SK-N-SH (cell line): ENCODE measurements around the gene CDH20. TPM values are rescaled to one million over a fixed set of nuclear protein-coding genes. Genes with fewer than 3 reads are reported as not detected.

Source experiments
- CTCF ChIA-PET: fragments of 300-600, 350-600 bp; formaldehyde crosslinking; extraction: SDS; loops from one replicate; lab custom pipeline; 2021; lab: Yijun Ruan, JAX
- POLR2A ChIA-PET: fragments of 350-600 bp; sonication (Branson Sonifier 250); formaldehyde crosslinking; extraction: SDS; loops from one replicate; lab custom pipeline; 2020; ENCODE audit warnings: antibody characterized with exemption, inconsistent platforms; lab: Yijun Ruan, JAX
- DNase-seq: peaks from one replicate; pipeline ENCODE4 v3.0.0; 2012
- H2AFZ ChIP-seq: fragments of 200-600 bp; sonication (generic); 2 replicates; pipeline ENCODE4 v1.8.1; 2016; ENCODE audit warnings: antibody characterized with exemption, mild to moderate bottlenecking, low read depth
- H3F3A ChIP-seq: fragments of 200-600 bp; sonication (generic); replicated peaks from 2 replicates; pipeline ENCODE3; 2016; ENCODE audit warnings: antibody characterized with exemption, mild to moderate bottlenecking; ENCODE audit not compliant: insufficient read depth
- H3K27ac ChIP-seq, 2 experiments: fragments of 200-500 bp in 1 of 2; fragments of 200-600 bp in 1 of 2; sonication (Bioruptor generic) in 1 of 2; sonication (generic), shearing (Covaris generic) in 1 of 2; 2 replicates each; pipeline versions ENCODE4 v1.5.1 to v1.6.1; 2014 to 2016; ENCODE audit warnings: low read depth in 2 of 2, inconsistent platforms in 1 of 2, low read length in 1 of 2, mild to moderate bottlenecking in 1 of 2, mixed read lengths in 1 of 2
- H3K27me3 ChIP-seq: fragments of 200-600 bp; sonication (generic), shearing (Covaris generic); 2 replicates; pipeline ENCODE4 v1.6.1; 2016; ENCODE audit warnings: mixed run types; ENCODE audit not compliant: insufficient read depth
- H3K36me3 ChIP-seq, 2 experiments: fragments of 200-500 bp in 1 of 2; fragments of 200-600 bp in 1 of 2; sonication (Bioruptor generic) in 1 of 2; sonication (generic) in 1 of 2; replicated peaks in 1 of 2; 2 replicates each; pipeline versions ENCODE3 to v1.5.1; 2014 to 2016; ENCODE audit warnings: low read length in 1 of 2, mild to moderate bottlenecking in 1 of 2; ENCODE audit not compliant: insufficient read depth in 2 of 2, control insufficient read depth in 1 of 2
- H3K4me1 ChIP-seq, 2 experiments: fragments of 200-500 bp in 1 of 2; fragments of 200-600 bp in 1 of 2; sonication (Bioruptor generic) in 1 of 2; sonication (generic), shearing (Covaris generic) in 1 of 2; 2 replicates each; pipeline versions ENCODE4 v1.5.1 to v1.6.1; 2014 to 2016; ENCODE audit warnings: low read depth in 1 of 2, low read length in 1 of 2, mixed run types in 1 of 2; ENCODE audit not compliant: insufficient read depth in 2 of 2, control insufficient read depth in 1 of 2
- H3K4me2 ChIP-seq: fragments of 200-600 bp; sonication (generic), shearing (Covaris generic); 2 replicates; pipeline ENCODE4 v1.6.1; 2017; ENCODE audit warnings: mixed run types
- H3K4me3 ChIP-seq, 2 experiments: fragments of 200-500 bp in 1 of 2; fragments of 200-600 bp in 1 of 2; sonication (Bioruptor generic) in 1 of 2; sonication (generic), shearing (Covaris generic) in 1 of 2; 2 replicates each; pipeline versions ENCODE4 v1.5.1 to v1.8.1; 2014 to 2016; ENCODE audit warnings: low read depth in 2 of 2, inconsistent platforms in 1 of 2, low read length in 1 of 2, mild to moderate bottlenecking in 1 of 2, mixed read lengths in 1 of 2, moderate library complexity in 1 of 2
- H3K79me2 ChIP-seq: fragments of 200-600 bp; sonication (generic); 2 replicates; pipeline ENCODE4 v1.8.1; 2017; ENCODE audit warnings: mild to moderate bottlenecking; ENCODE audit not compliant: insufficient read depth
- H3K9ac ChIP-seq: fragments of 200-600 bp; sonication (generic); 2 replicates; pipeline ENCODE4 v1.6.1; 2017; ENCODE audit warnings: mixed run types
- H3K9me2 ChIP-seq: fragments of 200-600 bp; sonication (generic); 2 replicates; pipeline ENCODE4 v1.6.1; 2017; ENCODE audit warnings: mixed run types
- H3K9me3 ChIP-seq: fragments of 200-600 bp; sonication (generic); 2 replicates; pipeline ENCODE4 v1.6.1; 2017; ENCODE audit warnings: mixed run types, mild to moderate bottlenecking, moderate library complexity
- H4K20me1 ChIP-seq: fragments of 200-600 bp; sonication (generic); 2 replicates; pipeline ENCODE4 v1.6.1; 2017; ENCODE audit warnings: mild to moderate bottlenecking, mixed run types; ENCODE audit not compliant: insufficient read depth
- CTCF ChIP-seq: fragments of 200-600 bp; sonication (generic); IDR thresholded peaks from 2 replicates; pipeline ENCODE4 v1.6.1; 2017; ENCODE audit warnings: antibody characterized with exemption, mild to moderate bottlenecking, moderate library complexity
- ELF1 ChIP-seq: IDR thresholded peaks from 2 replicates; pipeline ENCODE4 v1.4.0; 2012
- EZH2phosphoT487 ChIP-seq: fragments of 200-600 bp; sonication (generic); IDR thresholded peaks from 2 replicates; pipeline ENCODE4 v1.6.1; 2017; ENCODE audit warnings: low read depth, mixed run types, mild to moderate bottlenecking, antibody characterized with exemption, moderate library complexity, borderline replicate concordance
- FOSL2 ChIP-seq: IDR thresholded peaks from 2 replicates; pipeline ENCODE4 v1.4.0; 2012; ENCODE audit warnings: low read depth, mild to moderate bottlenecking, moderate library complexity, borderline replicate concordance
- FOXJ3 ChIP-seq: sonication (generic); formaldehyde crosslinking; IDR thresholded peaks from 2 replicates; pipeline ENCODE4 v1.5.1; 2020; ENCODE audit warnings: mild to moderate bottlenecking, missing genetic modification reagents
- MEF2A ChIP-seq: IDR thresholded peaks from 2 replicates; pipeline ENCODE4 v1.4.0; 2012; ENCODE audit warnings: low read depth, borderline replicate concordance
- MXI1 ChIP-seq: IDR thresholded peaks from 2 replicates; pipeline ENCODE4 v1.6.1; 2012; ENCODE audit warnings: mild to moderate bottlenecking, low read depth, low read length, improper control_type of control experiment
- NFIC ChIP-seq: IDR thresholded peaks from 2 replicates; pipeline ENCODE4 v1.4.0; 2012; ENCODE audit warnings: borderline replicate concordance
- POLR2AphosphoS5 ChIP-seq: IDR thresholded peaks from 2 replicates; pipeline ENCODE4 v1.6.1; 2012; ENCODE audit warnings: low read depth, low read length
- REST ChIP-seq: IDR thresholded peaks from 2 replicates; pipeline ENCODE4 v1.6.1; 2012; ENCODE audit warnings: mild to moderate bottlenecking, low read depth, low read length, moderate library complexity
- SMC3 ChIP-seq: IDR thresholded peaks from 2 replicates; pipeline ENCODE4 v1.6.1; 2012; ENCODE audit warnings: low read depth, low read length, improper control_type of control experiment
- TAF1 ChIP-seq: IDR thresholded peaks from 2 replicates; pipeline ENCODE4 v1.6.1; 2012; ENCODE audit warnings: low read depth, mild to moderate bottlenecking, low read length, moderate library complexity, borderline replicate concordance
- TCF12 ChIP-seq: IDR thresholded peaks from 2 replicates; pipeline ENCODE4 v1.4.0; 2012
- TEAD4 ChIP-seq: IDR thresholded peaks from 2 replicates; pipeline ENCODE4 v1.4.0; 2012; ENCODE audit warnings: mild to moderate bottlenecking, borderline replicate concordance; ENCODE audit not compliant: insufficient read depth
- ZBTB33 ChIP-seq: IDR thresholded peaks from 2 replicates; pipeline ENCODE4 v1.4.0; 2012; ENCODE audit warnings: low read depth, borderline replicate concordance
- WGBS: methylation state at CpG from one replicate; pipeline ENCODE4 v1.1.6; 2017; ENCODE audit warnings: low lambda C conversion rate; 5-methylcytosine and 5-hydroxymethylcytosine counted together
- polyA plus RNA-seq, 3 experiments: library from polyadenylated mRNA; depleted of rRNA; stranded (reverse); fragments of >200 nt; gene quantifications; 2 replicates each; pipeline ENCODE4 v1.2.3, GENCODE V29; 2012
- TF ChIP-seq, protein P1 (sequence below): fragments of 150-350 bp; IDR thresholded peaks from 2 replicates; pipeline ENCODE4 v1.6.1; 2017; ENCODE audit warnings: antibody characterized with exemption, low read length, low read depth, borderline replicate concordance
- TF ChIP-seq, protein P2 (sequence below): fragments of 150-350 bp; IDR thresholded peaks from 2 replicates; pipeline ENCODE4 v1.6.1; 2016; ENCODE audit warnings: mild to moderate bottlenecking, low read depth, low read length
- TF ChIP-seq, protein P3 (sequence below): IDR thresholded peaks from 2 replicates; pipeline ENCODE4; 2012

CDH20 gene
- polyA plus RNA-seq, 1 of the 3 experiments (the other 2 are of a cell fraction): 1.1 TPM

GRCh38 chr18:61542596-61542995, 209.4 kb downstream of the CDH20 start:
- 86% methylated on average over 2 of the region's 2 CpGs for WGBS
- no peak overlapping the region for H3K9ac ChIP-seq
- H3K4me2 ChIP-seq: no peak overlapping the region
- TF ChIP-seq, protein P1, sequence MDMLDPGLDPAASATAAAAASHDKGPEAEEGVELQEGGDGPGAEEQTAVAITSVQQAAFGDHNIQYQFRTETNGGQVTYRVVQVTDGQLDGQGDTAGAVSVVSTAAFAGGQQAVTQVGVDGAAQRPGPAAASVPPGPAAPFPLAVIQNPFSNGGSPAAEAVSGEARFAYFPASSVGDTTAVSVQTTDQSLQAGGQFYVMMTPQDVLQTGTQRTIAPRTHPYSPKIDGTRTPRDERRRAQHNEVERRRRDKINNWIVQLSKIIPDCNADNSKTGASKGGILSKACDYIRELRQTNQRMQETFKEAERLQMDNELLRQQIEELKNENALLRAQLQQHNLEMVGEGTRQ: no peak
- TF ChIP-seq REST: no peak
- no peak for TF ChIP-seq FOSL2
- TF ChIP-seq ELF1: no peak
- TF ChIP-seq POLR2AphosphoS5: no peak
- no peak for TF ChIP-seq FOXJ3 (CRISPR knock-in tag)
- TF ChIP-seq TCF12: no peak
- no peak for TF ChIP-seq ZBTB33
- TF ChIP-seq EZH2phosphoT487: no peak
- TF ChIP-seq MXI1: no peak
- no peak for TF ChIP-seq CTCF
- no peak for TF ChIP-seq NFIC
- no peak for TF ChIP-seq MEF2A
- TF ChIP-seq SMC3: no peak
- TF ChIP-seq, protein P2, sequence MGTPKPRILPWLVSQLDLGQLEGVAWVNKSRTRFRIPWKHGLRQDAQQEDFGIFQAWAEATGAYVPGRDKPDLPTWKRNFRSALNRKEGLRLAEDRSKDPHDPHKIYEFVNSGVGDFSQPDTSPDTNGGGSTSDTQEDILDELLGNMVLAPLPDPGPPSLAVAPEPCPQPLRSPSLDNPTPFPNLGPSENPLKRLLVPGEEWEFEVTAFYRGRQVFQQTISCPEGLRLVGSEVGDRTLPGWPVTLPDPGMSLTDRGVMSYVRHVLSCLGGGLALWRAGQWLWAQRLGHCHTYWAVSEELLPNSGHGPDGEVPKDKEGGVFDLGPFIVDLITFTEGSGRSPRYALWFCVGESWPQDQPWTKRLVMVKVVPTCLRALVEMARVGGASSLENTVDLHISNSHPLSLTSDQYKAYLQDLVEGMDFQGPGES: no peak
- no peak for TF ChIP-seq TEAD4
- no peak for TF ChIP-seq TAF1
- TF ChIP-seq, protein P3, sequence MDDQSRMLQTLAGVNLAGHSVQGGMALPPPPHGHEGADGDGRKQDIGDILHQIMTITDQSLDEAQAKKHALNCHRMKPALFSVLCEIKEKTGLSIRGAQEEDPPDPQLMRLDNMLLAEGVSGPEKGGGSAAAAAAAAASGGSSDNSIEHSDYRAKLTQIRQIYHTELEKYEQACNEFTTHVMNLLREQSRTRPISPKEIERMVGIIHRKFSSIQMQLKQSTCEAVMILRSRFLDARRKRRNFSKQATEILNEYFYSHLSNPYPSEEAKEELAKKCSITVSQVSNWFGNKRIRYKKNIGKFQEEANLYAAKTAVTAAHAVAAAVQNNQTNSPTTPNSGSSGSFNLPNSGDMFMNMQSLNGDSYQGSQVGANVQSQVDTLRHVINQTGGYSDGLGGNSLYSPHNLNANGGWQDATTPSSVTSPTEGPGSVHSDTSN: no peak
- no peaks in the 10 kb centered on the region for H3K36me3 ChIP-seq
- H3F3A ChIP-seq: no peaks in the 10 kb centered on the region
- POLR2A ChIA-PET: no interaction called here
- DNase-seq: no peak
- no peak overlapping the region for H3K4me3 ChIP-seq
- no peaks in the 10 kb centered on the region for H3K9me3 ChIP-seq
- H4K20me1 ChIP-seq: no peaks in the 10 kb centered on the region
- CTCF ChIA-PET: interaction anchor here (0.6 to 2.1 kb wide), 5 partner anchors 9 to 1546 kb away, joined by 3 to 8 read pairs (median 3); no protein-coding TSS in a partner anchor
- no peaks in the 10 kb centered on the region for H3K27me3 ChIP-seq
- H3K79me2 ChIP-seq: no peaks in the 10 kb centered on the region
- H3K4me1 ChIP-seq: peaks cover 0 to 8% of the 10 kb centered on the region in 2 experiments; a peak in 1 of 4 replicates
- no peak overlapping the region for H2AFZ ChIP-seq
- H3K27ac ChIP-seq: no peak overlapping the region
- H3K9me2 ChIP-seq: no peaks in the 10 kb centered on the region
